PC-3 (cell line): ENCODE data around the gene PRR5L. TPM values are rescaled to one million over a fixed set of nuclear protein-coding genes. Genes with fewer than 3 reads are reported as not detected.

Source experiments
- ATAC-seq: fragments of 200-7000 bp; cut with Tn5 transposase; 2 replicates; pipeline ENCODE4 v1.9.1; 2020; ENCODE audit warnings: mild to moderate bottlenecking, moderate library complexity
- BruUV-seq: library from RNA; stranded (reverse); fragments of 400-500 nt; replicated peaks from 2 replicates; lab custom pipeline; 2021; lab: Mats Ljungman, UMichigan
- CTCF ChIA-PET: fragments of 300-600 bp; sonication (Branson Sonifier 250); formaldehyde crosslinking; loops from one replicate; lab custom pipeline; 2022; ENCODE audit warnings: antibody characterized with exemption; lab: Charles Lee
- POLR2A ChIA-PET: fragments of 300-600 bp; sonication (Branson Sonifier 250); formaldehyde crosslinking; loops from one replicate; lab custom pipeline; 2022; ENCODE audit warnings: antibody characterized with exemption; ENCODE audit not compliant: unreplicated experiment; lab: Charles Lee
- DNase-seq: peaks from one replicate; pipeline ENCODE4 v3.0.0-alpha.2; 2015
- H2AFZ ChIP-seq: fragments of 300-600 bp; sonication (generic); 2 replicates; pipeline ENCODE4 v1.6.0; 2016; ENCODE audit warnings: antibody characterized with exemption, low read length
- H3F3A ChIP-seq: fragments of 300-600 bp; sonication (generic); one replicate; pipeline ENCODE4 v1.6.0; 2017; ENCODE audit warnings: antibody characterized with exemption, low read length, control low read depth, mild to moderate bottlenecking; ENCODE audit not compliant: unreplicated experiment
- H3K27ac ChIP-seq: fragments of 300-600 bp; sonication (generic); 2 replicates; pipeline ENCODE4 v1.5.1; 2016; ENCODE audit warnings: mild to moderate bottlenecking, low read length
- H3K27me3 ChIP-seq: fragments of 300-600 bp; sonication (generic); 2 replicates; pipeline ENCODE4 v1.6.1; 2016; ENCODE audit warnings: low read length, mixed read lengths
- H3K36me3 ChIP-seq: fragments of 300-600 bp; sonication (generic); 2 replicates; pipeline ENCODE4 v1.6.1; 2016; ENCODE audit warnings: low read depth, mixed run types, low read length, mixed read lengths
- H3K4me1 ChIP-seq: fragments of 300-600 bp; sonication (generic); 2 replicates; pipeline ENCODE4 v1.5.1; 2016; ENCODE audit warnings: low read length; ENCODE audit not compliant: insufficient read depth
- H3K4me2 ChIP-seq: fragments of 300-600 bp; sonication (generic); 2 replicates; pipeline ENCODE4 v1.6.0; 2016; ENCODE audit warnings: low read length
- H3K4me3 ChIP-seq: fragments of 300-600 bp; sonication (generic); 2 replicates; pipeline ENCODE4 v1.5.1; 2016; ENCODE audit warnings: mild to moderate bottlenecking, low read length, mixed read lengths
- H3K79me2 ChIP-seq: fragments of 300-600 bp; sonication (generic); 2 replicates; pipeline ENCODE4 v1.6.1; 2017; ENCODE audit warnings: low read length, mixed read lengths
- H3K9ac ChIP-seq: fragments of 300-600 bp; sonication (generic); 2 replicates; pipeline ENCODE4 v1.6.0; 2016; ENCODE audit warnings: mild to moderate bottlenecking, low read length
- H3K9me2 ChIP-seq: fragments of 300-600 bp; sonication (generic); replicated peaks from 2 replicates; pipeline ENCODE4 v1.6.1; 2016; ENCODE audit warnings: mixed run types, low read length, mixed read lengths
- H3K9me3 ChIP-seq: fragments of 300-600 bp; sonication (generic); 2 replicates; pipeline ENCODE4 v1.6.1; 2016; ENCODE audit warnings: low read length, mixed read lengths
- H4K20me1 ChIP-seq: fragments of 300-600 bp; sonication (generic); 2 replicates; pipeline ENCODE4 v1.6.1; 2016; ENCODE audit warnings: low read length, mixed read lengths
- EZH2 ChIP-seq: fragments of 300-600 bp; sonication (generic); IDR thresholded peaks from one replicate; pipeline ENCODE4 v1.6.1; 2017; ENCODE audit warnings: antibody characterized with exemption, mild to moderate bottlenecking, low read length; ENCODE audit not compliant: unreplicated experiment
- EZH2phosphoT487 ChIP-seq: fragments of 300-600 bp; sonication (generic); IDR thresholded peaks from 2 replicates; pipeline ENCODE4 v1.6.1; 2018; ENCODE audit warnings: mild to moderate bottlenecking, antibody characterized with exemption, low read length, borderline replicate concordance
- intact Hi-C: fragments of 100-400 bp; cut with micrococcal nuclease; formaldehyde crosslinking; loops from 2 replicates; pipeline ENCODE4 v1.9.0; 2023
- total RNA-seq: library from RNA; depleted of rRNA; stranded (reverse); fragments of >200 nt; gene quantifications from 2 replicates; pipeline ENCODE4 v1.2.3, GENCODE V29; 2014
- TF ChIP-seq, protein P1 (sequence below): fragments of 300-600 bp; sonication (generic); conservative IDR thresholded peaks from 2 replicates; pipeline ENCODE4 v1.5.1; 2017; ENCODE audit warnings: antibody characterized with exemption, low read depth, mild to moderate bottlenecking, low read length

Gene PRR5L
- total RNA-seq, 1 experiment from 2014 or later, result 4.7 TPM

DNA sequence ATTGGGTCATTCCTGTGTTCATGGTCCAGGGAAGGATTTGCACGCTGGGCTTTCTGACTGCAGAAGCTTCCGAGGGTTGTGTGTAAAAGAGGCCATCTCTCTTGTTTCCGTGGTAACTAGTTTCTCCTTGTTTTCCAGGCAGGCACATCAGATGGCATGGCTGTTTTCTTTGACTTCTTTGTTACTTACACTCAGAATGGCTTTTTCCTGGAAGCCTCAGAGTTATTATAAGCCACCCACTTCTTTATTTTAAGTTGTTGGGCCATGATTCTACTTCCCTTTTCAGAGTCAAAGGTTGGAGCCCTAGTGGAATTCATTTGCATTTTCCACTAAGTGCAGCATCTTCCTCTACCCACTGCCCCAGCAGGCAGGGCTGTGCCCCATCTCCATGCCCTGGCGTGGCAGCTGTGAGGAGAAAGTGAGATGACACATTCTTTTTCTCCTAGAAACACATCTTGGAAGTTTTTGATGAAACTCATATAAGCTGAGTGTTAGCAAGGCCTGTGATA lies 94.9 kb downstream of the PRR5L start:
- no peaks in the 10 kb centered on the region for H3K9me3 ChIP-seq
- H3K27ac ChIP-seq, result no peak overlapping the region
- no peaks in the 10 kb centered on the region for H3K79me2 ChIP-seq
- H3K4me2 ChIP-seq, result no peak overlapping the region
- H3K4me1 ChIP-seq, result no peaks in the 10 kb centered on the region
- H2AFZ ChIP-seq, result no peak overlapping the region
- no peaks in the 10 kb centered on the region for H3K9me2 ChIP-seq
- ChIA-PET CTCF (no interaction called here), POLR2A (no interaction called here)
- no TSS peak for BruUV-seq
- no peak overlapping the region for H3K9ac ChIP-seq
- no peaks in the 10 kb centered on the region for H3K27me3 ChIP-seq
- TF ChIP-seq, protein P1, sequence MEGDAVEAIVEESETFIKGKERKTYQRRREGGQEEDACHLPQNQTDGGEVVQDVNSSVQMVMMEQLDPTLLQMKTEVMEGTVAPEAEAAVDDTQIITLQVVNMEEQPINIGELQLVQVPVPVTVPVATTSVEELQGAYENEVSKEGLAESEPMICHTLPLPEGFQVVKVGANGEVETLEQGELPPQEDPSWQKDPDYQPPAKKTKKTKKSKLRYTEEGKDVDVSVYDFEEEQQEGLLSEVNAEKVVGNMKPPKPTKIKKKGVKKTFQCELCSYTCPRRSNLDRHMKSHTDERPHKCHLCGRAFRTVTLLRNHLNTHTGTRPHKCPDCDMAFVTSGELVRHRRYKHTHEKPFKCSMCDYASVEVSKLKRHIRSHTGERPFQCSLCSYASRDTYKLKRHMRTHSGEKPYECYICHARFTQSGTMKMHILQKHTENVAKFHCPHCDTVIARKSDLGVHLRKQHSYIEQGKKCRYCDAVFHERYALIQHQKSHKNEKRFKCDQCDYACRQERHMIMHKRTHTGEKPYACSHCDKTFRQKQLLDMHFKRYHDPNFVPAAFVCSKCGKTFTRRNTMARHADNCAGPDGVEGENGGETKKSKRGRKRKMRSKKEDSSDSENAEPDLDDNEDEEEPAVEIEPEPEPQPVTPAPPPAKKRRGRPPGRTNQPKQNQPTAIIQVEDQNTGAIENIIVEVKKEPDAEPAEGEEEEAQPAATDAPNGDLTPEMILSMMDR, result no peak
- TF ChIP-seq EZH2phosphoT487 (no peak), EZH2 (no peak)
- no peaks in the 10 kb centered on the region for H3K36me3 ChIP-seq
- ATAC-seq (no peak), DNase-seq (no peak)
- intact Hi-C loops, result no loop called here
- no peaks in the 10 kb centered on the region for H4K20me1 ChIP-seq
- H3F3A ChIP-seq, result no peaks in the 10 kb centered on the region
- H3K4me3 ChIP-seq, result no peak overlapping the region

DNA sequence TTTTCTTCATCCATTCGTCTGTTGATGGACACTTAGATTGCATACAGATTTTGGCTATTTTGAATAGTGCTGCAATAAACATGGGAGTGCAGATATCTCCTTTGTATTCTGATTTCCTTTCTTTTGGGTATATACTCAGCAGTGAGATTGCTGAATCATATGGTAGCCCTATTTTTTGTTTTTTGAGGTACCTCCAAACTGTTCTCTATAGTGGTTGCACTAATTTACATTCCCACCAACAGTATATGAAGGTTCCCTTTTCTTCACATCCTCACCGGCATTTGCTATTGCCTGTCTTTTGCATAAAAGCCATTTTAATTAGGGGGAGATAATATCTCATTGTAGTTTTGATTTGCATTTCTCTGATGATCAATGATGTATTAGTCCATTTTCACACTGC lies 96.1 kb downstream of the PRR5L start:
- Histone ChIP-seq H2AFZ (no peak overlapping the region), H3K9me2 (no peaks in the 10 kb centered on the region), H4K20me1 (no peaks in the 10 kb centered on the region), H3F3A (no peaks in the 10 kb centered on the region), H3K9ac (no peak overlapping the region), H3K9me3 (no peaks in the 10 kb centered on the region), H3K27ac (no peak overlapping the region), H3K27me3 (no peaks in the 10 kb centered on the region), H3K79me2 (no peaks in the 10 kb centered on the region), H3K4me2 (no peak overlapping the region), H3K4me3 (no peak overlapping the region), H3K4me1 (no peaks in the 10 kb centered on the region), H3K36me3 (no peaks in the 10 kb centered on the region)
- BruUV-seq, result no TSS peak
- ChIA-PET POLR2A (no interaction called here), CTCF (no interaction called here)
- DNase-seq (no peak), ATAC-seq (no peak)
- TF ChIP-seq EZH2 (no peak), EZH2phosphoT487 (no peak)
- TF ChIP-seq, protein P1, result no peak
- intact Hi-C loops, result no loop called here

DNA sequence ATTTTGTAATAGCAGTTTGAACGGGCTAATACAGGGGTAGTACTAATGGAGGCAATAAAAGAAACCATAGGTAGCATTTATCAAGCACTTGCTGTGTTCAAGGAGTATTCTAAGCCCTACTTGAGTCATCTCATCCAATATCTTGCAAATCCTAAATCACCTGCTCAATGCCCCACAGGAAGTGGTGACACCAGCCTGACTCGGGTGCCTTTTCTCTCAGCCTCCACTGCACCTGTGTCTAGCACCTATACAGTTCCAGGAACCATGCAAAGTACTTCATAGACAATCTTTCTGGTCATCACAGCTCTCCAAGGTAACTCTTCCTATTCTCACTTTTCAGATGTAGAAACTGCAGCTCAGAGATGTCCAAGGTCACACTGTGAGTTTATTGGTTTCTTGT lies 98.0 kb downstream of the PRR5L start:
- ChIA-PET POLR2A (interaction anchor here (0.7 kb wide), 1 partner anchor 552 kb away, joined by 4 read pairs; no protein-coding TSS in a partner anchor), CTCF (no interaction called here)
- Histone ChIP-seq H3K79me2 (no peaks in the 10 kb centered on the region), H3K27ac (no peak overlapping the region), H3K27me3 (no peaks in the 10 kb centered on the region), H3K4me3 (no peak overlapping the region), H3K9ac (no peak overlapping the region), H3K9me3 (no peaks in the 10 kb centered on the region), H3K36me3 (no peaks in the 10 kb centered on the region), H3K4me2 (no peak overlapping the region), H3K9me2 (no peaks in the 10 kb centered on the region), H4K20me1 (no peaks in the 10 kb centered on the region), H3F3A (no peaks in the 10 kb centered on the region), H2AFZ (no peak overlapping the region), H3K4me1 (no peaks in the 10 kb centered on the region)
- intact Hi-C loops, result no loop called here
- no TSS peak for BruUV-seq
- TF ChIP-seq, protein P1, result no peak
- TF ChIP-seq EZH2phosphoT487 (no peak), EZH2 (no peak)
- ATAC-seq (no peak), DNase-seq (no peak)
